Keratinocyte (primary cell): Measurements from ENCODE around the gene NTNG2. TPM values are rescaled to one million over a fixed set of nuclear protein-coding genes. Genes with fewer than 3 reads are reported as not detected.

ENCODE experiments used
- DNase-seq: peaks from one replicate; pipeline ENCODE4 v3.0.0-alpha.2; 2011; ENCODE audit warnings: low read depth, missing footprints, low spot score
- FAIRE-seq: peaks from 2 replicates; lab custom pipeline; 2011; peaks lifted over from hg19 to GRCh38; lab: Jason Lieb, UNC
- H2AFZ ChIP-seq: 2 replicates; pipeline ENCODE4 v1.6.0; 2012; ENCODE audit warnings: low read length, control low read depth, inconsistent platforms; ENCODE audit not compliant: control insufficient read depth
- H3K27ac ChIP-seq: 2 replicates; pipeline ENCODE4 v1.5.1; 2011; ENCODE audit warnings: low read length; ENCODE audit not compliant: control insufficient read depth, insufficient read depth
- H3K27me3 ChIP-seq: 3 replicates; pipeline ENCODE4 v1.6.0; 2011; ENCODE audit warnings: low read length; ENCODE audit not compliant: control insufficient read depth, insufficient read depth; ENCODE audit errors: extremely low read depth
- H3K36me3 ChIP-seq, 2 experiments: 2 replicates in 1 of 2; 3 replicates in 1 of 2; pipeline ENCODE4 v1.5.1; 2011; ENCODE audit warnings: low read length in 2 of 2, mild to moderate bottlenecking in 1 of 2; ENCODE audit not compliant: control insufficient read depth in 2 of 2, insufficient read depth in 2 of 2; ENCODE audit errors: extremely low read depth in 1 of 2
- H3K4me1 ChIP-seq: 3 replicates; pipeline ENCODE4 v1.5.1; 2011; ENCODE audit warnings: low read length; ENCODE audit not compliant: control insufficient read depth, insufficient read depth; ENCODE audit errors: extremely low read depth
- H3K4me2 ChIP-seq: 3 replicates; pipeline ENCODE4 v1.6.0; 2011; ENCODE audit warnings: low read depth, low read length; ENCODE audit not compliant: control insufficient read depth, insufficient read depth; ENCODE audit errors: extremely low read depth
- H3K4me3 ChIP-seq, 3 experiments: fragments of 200-600 bp in 1 of 3; sonication (generic) in 1 of 3; 2 replicates in 2 of 3; 3 replicates in 1 of 3; pipeline ENCODE4 v1.5.1; 2011 to 2016; ENCODE audit warnings: low read length in 3 of 3, mild to moderate bottlenecking in 3 of 3, control low read depth in 2 of 3, inconsistent platforms in 1 of 3, low read depth in 1 of 3, mixed read lengths in 1 of 3, mixed run types in 1 of 3, moderate library complexity in 1 of 3; ENCODE audit not compliant: control insufficient read depth in 2 of 3, insufficient read depth in 2 of 3; ENCODE audit errors: extremely low read depth in 1 of 3
- H3K79me2 ChIP-seq: 2 replicates; pipeline ENCODE4 v1.6.0; 2012; ENCODE audit warnings: low read length; ENCODE audit not compliant: control insufficient read depth, insufficient read depth
- H3K9ac ChIP-seq: 3 replicates; pipeline ENCODE4 v1.6.0; 2011; ENCODE audit warnings: low read length; ENCODE audit not compliant: control insufficient read depth, insufficient read depth; ENCODE audit errors: extremely low read depth
- H3K9me1 ChIP-seq: 3 replicates; pipeline ENCODE4 v1.6.0; 2011; ENCODE audit warnings: low read length; ENCODE audit not compliant: control insufficient read depth, insufficient read depth; ENCODE audit errors: extremely low read depth
- H3K9me3 ChIP-seq: 2 replicates; pipeline ENCODE4 v1.5.1; 2012; ENCODE audit warnings: low read depth, low read length; ENCODE audit not compliant: control insufficient read depth
- H4K20me1 ChIP-seq: 3 replicates; pipeline ENCODE4 v1.6.0; 2011; ENCODE audit warnings: low read length; ENCODE audit not compliant: control insufficient read depth, insufficient read depth; ENCODE audit errors: extremely low read depth
- EZH2 ChIP-seq: IDR thresholded peaks from one replicate; pipeline ENCODE4 v1.6.1; 2012; ENCODE audit warnings: inconsistent platforms, mild to moderate bottlenecking, low read length, moderate library complexity
- dilution Hi-C: fragments of 300-500 bp; cut with MboI; formaldehyde crosslinking; loops from one replicate; pipeline ENCODE4 v1.7.0; 2020; ENCODE audit warnings: low sequenced_read_pairs; ENCODE audit not compliant: extremely low pct_ligation_motif_present
- polyA plus RNA-seq, 5 experiments: library from polyadenylated mRNA; depleted of rRNA in 3 of 5; stranded (reverse) in 3 of 5; stranded (forward) in 1 of 5; unstranded in 1 of 5; fragments of >200 nt; gene quantifications; 1 replicate in 1 of 5; 2 replicates in 3 of 5; 3 replicates in 1 of 5; pipeline versions ENCODE4 v1.2.1 to v1.2.3, GENCODE V29; 2011 to 2012; ENCODE audit warnings: missing spikeins in 2 of 5, low read depth in 1 of 5, low replicate concordance in 1 of 5
- TF ChIP-seq, protein P1 (sequence below), 3 experiments: IDR thresholded peaks in 1 of 3; conservative IDR thresholded peaks in 1 of 3; optimal IDR thresholded peaks in 1 of 3; 2 replicates in 2 of 3; 3 replicates in 1 of 3; pipeline versions ENCODE3 to v1.5.1; 2011; ENCODE audit warnings: low read length in 3 of 3, mild to moderate bottlenecking in 3 of 3, moderate library complexity in 2 of 3, control low read depth in 1 of 3, inconsistent platforms in 1 of 3; ENCODE audit not compliant: insufficient read depth in 2 of 3; ENCODE audit errors: extremely low read depth in 1 of 3

NTNG2 gene
- polyA plus RNA-seq, 1 donor (not counting 4 experiments of a cell fraction or from before 2014, with no cell fraction given), result 0.05 TPM

DNA sequence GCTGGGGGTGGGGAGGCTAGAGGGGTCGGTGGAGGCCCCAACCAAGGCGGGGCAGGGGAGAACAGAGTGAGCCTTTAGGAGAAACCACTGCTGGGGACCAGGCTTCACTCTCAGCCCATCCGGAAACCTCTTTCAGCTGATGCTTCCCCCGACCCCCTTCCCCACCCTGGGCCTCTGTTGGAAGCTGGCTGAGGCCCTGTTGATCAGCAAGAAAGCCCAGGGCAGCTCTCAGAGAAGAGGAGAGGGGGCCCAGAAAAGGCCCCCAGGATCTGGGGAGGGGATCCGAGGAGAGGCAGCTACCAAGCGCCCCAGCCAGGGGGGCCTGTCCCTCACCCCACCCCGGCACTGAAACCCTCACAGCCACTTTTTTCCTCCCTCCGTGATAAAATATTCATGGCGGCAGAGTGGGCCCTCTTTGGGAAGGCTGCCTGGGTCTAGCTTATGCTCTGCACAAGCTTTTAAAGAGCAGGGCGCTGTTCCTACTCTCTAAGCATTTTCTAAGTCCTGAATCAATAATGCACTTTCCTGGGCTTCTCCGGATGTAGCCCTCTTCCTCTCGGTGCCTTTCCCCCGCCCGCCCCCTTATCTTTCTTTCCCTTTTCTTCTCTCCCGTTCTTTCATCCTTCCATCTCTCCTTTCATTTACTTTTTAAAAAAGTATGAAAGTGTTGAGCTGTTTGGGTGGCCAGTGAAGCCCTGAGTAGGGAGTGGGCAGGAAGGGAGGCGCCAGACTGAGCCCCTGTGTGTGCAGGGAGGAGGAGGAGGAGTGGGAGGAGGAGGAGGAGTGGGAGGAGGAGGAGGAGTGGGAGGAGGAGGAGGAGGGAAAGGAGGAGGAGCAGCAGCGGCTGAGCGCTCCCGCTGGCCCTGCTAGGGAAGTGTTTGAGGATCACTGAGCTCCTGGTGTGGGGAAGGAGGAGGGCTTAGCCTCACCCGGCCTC, 23.5 kb downstream of the NTNG2 start:
- Histone ChIP-seq H3K36me3 (no peaks in the 10 kb centered on the region), H3K27ac (no peak overlapping the region), H3K9me3 (no peaks in the 10 kb centered on the region), H3K4me3 (no peak overlapping the region), H3K27me3 (peaks cover 77% of the 10 kb centered on the region), H3K4me1 (no peaks in the 10 kb centered on the region), H3K79me2 (no peaks in the 10 kb centered on the region), H3K9ac (no peak overlapping the region), H3K9me1 (no peaks in the 10 kb centered on the region), H3K4me2 (no peak overlapping the region), H4K20me1 (no peaks in the 10 kb centered on the region), H2AFZ (no peak overlapping the region)
- FAIRE-seq (no peak), DNase-seq (no peak)
- dilution Hi-C loops, result no loop called here
- TF ChIP-seq, protein P1, sequence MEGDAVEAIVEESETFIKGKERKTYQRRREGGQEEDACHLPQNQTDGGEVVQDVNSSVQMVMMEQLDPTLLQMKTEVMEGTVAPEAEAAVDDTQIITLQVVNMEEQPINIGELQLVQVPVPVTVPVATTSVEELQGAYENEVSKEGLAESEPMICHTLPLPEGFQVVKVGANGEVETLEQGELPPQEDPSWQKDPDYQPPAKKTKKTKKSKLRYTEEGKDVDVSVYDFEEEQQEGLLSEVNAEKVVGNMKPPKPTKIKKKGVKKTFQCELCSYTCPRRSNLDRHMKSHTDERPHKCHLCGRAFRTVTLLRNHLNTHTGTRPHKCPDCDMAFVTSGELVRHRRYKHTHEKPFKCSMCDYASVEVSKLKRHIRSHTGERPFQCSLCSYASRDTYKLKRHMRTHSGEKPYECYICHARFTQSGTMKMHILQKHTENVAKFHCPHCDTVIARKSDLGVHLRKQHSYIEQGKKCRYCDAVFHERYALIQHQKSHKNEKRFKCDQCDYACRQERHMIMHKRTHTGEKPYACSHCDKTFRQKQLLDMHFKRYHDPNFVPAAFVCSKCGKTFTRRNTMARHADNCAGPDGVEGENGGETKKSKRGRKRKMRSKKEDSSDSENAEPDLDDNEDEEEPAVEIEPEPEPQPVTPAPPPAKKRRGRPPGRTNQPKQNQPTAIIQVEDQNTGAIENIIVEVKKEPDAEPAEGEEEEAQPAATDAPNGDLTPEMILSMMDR (optimal IDR thresholded peaks at IDR 0.05 in 1 of 3, IDR thresholded peaks at IDR 0.05 in 1 of 3, conservative IDR thresholded peaks at IDR 0.05 in 1 of 3; ENCODE audit: extremely low read depth in 1 of 3, insufficient read depth in 2 of 3, low read length in 3 of 3), result no peak
- no peak for TF ChIP-seq EZH2

DNA sequence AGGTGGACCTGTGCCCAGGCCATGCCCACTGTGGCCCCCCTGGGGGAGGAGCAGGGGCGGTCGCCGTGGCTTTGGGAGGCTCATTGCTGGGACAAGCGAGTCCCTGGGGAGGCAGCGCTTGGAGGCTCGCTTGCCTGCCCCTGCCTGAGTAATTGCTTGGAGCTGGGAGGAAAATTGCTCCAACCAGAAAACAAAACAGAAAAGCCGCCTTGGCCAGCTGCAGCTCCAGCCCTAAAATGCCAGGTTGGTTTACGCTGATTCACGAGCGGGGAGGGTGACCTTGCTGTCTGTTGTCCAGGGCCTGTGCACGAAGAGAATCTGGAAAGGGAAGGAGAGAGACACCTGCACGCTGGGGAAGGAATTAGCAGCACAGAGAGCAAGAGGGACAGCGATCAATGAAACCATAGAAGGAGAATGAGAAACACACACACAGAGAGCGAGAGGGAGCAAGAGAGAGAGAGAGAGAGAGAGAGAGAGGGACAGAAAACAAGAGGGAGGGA, 25.3 kb downstream of the NTNG2 start:
- Histone ChIP-seq H3K27ac (no peak overlapping the region), H3K9ac (no peak overlapping the region), H4K20me1 (no peaks in the 10 kb centered on the region), H3K4me1 (no peaks in the 10 kb centered on the region), H3K79me2 (no peaks in the 10 kb centered on the region), H3K4me3 (no peak overlapping the region), H3K9me1 (no peaks in the 10 kb centered on the region), H3K4me2 (no peak overlapping the region), H3K27me3 (peaks cover 62% of the 10 kb centered on the region), H3K36me3 (no peaks in the 10 kb centered on the region), H2AFZ (no peak overlapping the region), H3K9me3 (no peaks in the 10 kb centered on the region)
- dilution Hi-C loops, result no loop called here
- no peak for TF ChIP-seq EZH2
- TF ChIP-seq, protein P1 (optimal IDR thresholded peaks at IDR 0.05 in 1 of 3, IDR thresholded peaks at IDR 0.05 in 1 of 3, conservative IDR thresholded peaks at IDR 0.05 in 1 of 3; ENCODE audit: extremely low read depth in 1 of 3, insufficient read depth in 2 of 3, low read length in 3 of 3), result no peak
- no peak for DNase-seq
- FAIRE-seq, result no peak
